Astrocyte of the spinal cord (primary cell): Measurements from ENCODE around the gene EID2B.

ENCODE experiments used
- DNase-seq: peaks from one replicate; pipeline ENCODE4 v3.0.0; 2011; ENCODE audit warnings: low read depth, low spot score
- H3K4me3 ChIP-seq: 2 replicates; pipeline ENCODE4 v1.5.1; 2011; ENCODE audit warnings: low read depth, mild to moderate bottlenecking, low read length, moderate library complexity
- CTCF ChIP-seq: IDR thresholded peaks from 2 replicates; pipeline ENCODE4 v1.5.1; 2012; ENCODE audit warnings: low read depth, mild to moderate bottlenecking, low read length, inconsistent platforms
- in situ Hi-C: cut with HindIII; loops from 2 replicates; pipeline ENCODE4 v1.10.0; 2017; ENCODE audit warnings: low sequenced_read_pairs

The EID2B gene

GRCh38 chr19:39514840-39515550 is 17.7 kb downstream of the EID2B start, which contains the start of gene SELENOV:
Gene SELENOV, plus strand, starts transcription at chr19:39515139. Its CDS starts 74 bp downstream, at chr19:39515213.
- TF ChIP-seq CTCF: no peak
- in situ Hi-C loops: no loop called here
- H3K4me3 ChIP-seq: peak within 1 kb of the TSS; percentile 3
- DNase-seq: no peak

GRCh38 chr19:39512988-39513387 is 19.7 kb downstream of the EID2B start:
- in situ Hi-C loops: no loop called here
- TF ChIP-seq CTCF: no peak
- DNase-seq: no peak

DNA sequence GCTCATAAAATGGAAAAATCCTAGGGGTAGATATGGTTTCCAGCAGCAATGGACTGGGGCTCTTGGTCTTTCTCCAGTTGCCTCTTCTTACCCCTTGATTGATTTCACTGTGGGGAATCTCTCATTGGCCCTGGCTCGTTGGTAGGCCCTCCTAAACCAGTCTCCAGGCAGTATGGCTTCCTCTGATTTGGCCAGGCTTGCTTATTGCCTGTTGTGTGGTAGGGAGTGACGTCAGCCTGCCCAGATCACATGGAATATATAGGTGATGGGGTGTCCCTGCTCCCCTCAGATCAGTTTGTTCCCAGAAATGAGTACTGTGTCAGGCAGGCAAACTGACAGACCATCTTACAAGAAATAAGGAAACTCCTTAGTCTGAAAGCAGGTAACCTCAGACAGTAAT is 23.4 kb downstream of the EID2B start:
- in situ Hi-C loops: no loop called here
- DNase-seq: no peak
- TF ChIP-seq CTCF: no peak
- no peak overlapping the region for H3K4me3 ChIP-seq

More at GRCh38 chr19:39512988-39513387, 19.7 kb downstream of the EID2B start:
- no peak overlapping the region for H3K4me3 ChIP-seq

DNA sequence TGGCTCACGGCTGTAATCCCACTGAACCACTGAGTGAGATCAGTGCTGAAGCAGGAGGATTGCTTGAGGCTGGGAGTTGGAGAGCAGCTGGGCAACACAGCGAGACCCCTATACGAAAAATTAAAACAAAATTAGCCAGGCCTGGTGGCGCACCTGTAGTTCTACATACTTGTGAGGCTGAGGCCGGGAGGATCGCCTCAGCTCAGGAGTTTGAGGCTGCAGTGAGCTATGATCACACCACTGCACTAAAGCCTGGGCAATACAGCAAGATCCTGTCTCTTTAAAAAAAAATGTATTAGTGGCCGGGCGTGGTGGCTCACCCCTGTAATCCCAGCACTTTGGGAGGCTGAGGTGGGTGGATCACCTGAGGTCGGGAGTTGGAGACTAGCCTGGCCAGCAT is 24.0 kb downstream of the EID2B start:
- H3K4me3 ChIP-seq: no peak overlapping the region
- TF ChIP-seq CTCF: no peak
- in situ Hi-C loops: no loop called here
- DNase-seq: no peak

- no peak for TF ChIP-seq CTCF
- in situ Hi-C loops: no loop called here
- no peak for DNase-seq
- peak overlapping the region; percentile 50 for H3K4me3 ChIP-seq
Measured at GRCh38 chr19:39507715-39508364, 24.8 kb downstream of the EID2B start.

DNA sequence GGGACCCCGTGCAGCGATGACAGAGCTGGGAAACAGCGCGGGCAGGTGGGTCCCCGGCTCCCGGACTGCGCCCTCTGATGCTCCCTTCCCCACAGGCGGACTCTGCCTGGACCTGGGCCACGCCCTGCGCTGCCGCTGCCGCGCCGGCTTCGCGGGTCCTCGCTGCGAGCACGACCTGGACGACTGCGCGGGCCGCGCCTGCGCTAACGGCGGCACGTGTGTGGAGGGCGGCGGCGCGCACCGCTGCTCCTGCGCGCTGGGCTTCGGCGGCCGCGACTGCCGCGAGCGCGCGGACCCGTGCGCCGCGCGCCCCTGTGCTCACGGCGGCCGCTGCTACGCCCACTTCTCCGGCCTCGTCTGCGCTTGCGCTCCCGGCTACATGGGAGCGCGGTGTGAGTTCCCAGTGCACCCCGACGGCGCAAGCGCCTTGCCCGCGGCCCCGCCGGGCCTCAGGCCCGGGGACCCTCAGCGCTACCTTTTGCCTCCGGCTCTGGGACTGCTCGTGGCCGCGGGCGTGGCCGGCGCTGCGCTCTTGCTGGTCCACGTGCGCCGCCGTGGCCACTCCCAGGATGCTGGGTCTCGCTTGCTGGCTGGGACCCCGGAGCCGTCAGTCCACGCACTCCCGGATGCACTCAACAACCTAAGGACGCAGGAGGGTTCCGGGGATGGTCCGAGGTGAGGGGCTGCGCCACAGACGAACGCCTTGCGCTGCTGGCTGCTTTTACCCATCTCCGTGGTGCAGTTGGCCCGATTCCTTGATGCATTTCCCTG is 25.5 kb downstream of the EID2B start:
- H3K4me3 ChIP-seq: peak overlapping the region; percentile 50
- no peak for TF ChIP-seq CTCF
- in situ Hi-C loops: no loop called here
- DNase-seq: peak; percentile 68
